GM18867 (cell line): ENCODE data around the gene CDHR1.
"Not testable (repeated sequence)": the region's sequence is repeated elsewhere in the genome, so short reads cannot be mapped to it uniquely, and the experiment has no call there.

Experiments used
- ATAC-seq: cut with Tn5 transposase; IDR thresholded peaks from one replicate; pipeline ENCODE4 v1.9.1; 2021; ENCODE audit warnings: mild to moderate bottlenecking, moderate library complexity; ENCODE audit not compliant: unreplicated experiment

CDHR1 gene

DNA sequence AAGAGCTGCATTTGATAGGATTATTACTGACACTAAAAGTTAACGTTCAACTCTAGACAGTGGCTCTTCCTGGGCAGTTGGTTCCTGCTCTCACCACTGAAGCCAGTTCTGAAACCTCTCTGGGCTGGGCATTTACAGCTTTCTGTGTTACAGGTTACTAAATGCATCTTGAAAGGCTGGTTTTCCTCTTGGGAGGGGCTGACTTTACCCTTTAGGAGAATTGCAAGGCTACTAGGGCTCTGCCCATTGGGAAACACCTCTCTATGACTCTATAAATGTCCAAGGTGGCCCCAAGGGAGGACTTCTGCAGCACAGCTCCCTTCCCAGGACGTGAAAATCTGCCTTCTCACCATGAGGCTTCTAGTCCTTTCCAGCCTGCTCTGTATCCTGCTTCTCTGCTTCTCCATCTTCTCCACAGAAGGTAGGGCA, 20.8 kb upstream of the CDHR1 start, which contains the start of gene GPR15LG:
TSS of gene GPR15LG (plus strand) at position 301 of the 429 bp plus-strand sequence. CDS start at position 352, 51 bp downstream.
- peak; percentile 32 for ATAC-seq

DNA sequence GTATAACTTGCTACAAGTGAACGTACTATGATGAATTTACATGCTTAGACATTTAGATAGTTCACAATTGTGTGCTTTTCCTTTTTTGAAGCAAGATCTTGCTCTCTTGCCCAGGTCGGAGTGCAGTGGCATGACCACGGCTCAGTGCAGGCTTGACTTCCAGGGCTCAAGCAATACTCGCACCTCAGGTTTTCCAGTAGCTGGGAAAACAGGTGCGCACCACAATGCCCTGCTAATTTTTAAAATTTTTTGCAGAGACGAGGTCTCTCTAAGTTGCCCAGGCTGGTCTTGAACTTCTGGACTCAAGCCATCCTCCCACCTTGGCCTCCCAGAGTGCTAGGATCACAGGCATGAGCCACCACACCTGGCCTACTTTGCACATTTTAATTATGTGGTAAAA, 18.9 kb upstream of the CDHR1 start:
- ATAC-seq, result no peak

DNA sequence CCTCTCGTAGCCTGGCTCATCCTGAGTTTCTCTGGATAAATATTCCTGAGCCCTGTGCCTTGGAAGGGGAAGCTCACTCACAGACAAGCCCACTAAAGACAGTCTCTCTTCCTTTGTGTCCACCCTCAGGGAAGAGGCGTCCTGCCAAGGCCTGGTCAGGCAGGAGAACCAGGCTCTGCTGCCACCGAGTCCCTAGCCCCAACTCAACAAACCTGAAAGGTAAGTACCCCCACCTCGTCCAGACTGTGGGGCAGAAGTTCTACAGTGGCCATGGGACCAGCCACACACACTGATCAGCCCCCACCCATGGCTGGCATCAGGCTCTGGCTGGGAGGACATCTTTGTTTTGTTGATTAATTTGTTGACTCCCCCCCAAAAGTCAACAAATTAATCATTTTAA, 18.0 kb upstream of the CDHR1 start:
- no peak for ATAC-seq

DNA sequence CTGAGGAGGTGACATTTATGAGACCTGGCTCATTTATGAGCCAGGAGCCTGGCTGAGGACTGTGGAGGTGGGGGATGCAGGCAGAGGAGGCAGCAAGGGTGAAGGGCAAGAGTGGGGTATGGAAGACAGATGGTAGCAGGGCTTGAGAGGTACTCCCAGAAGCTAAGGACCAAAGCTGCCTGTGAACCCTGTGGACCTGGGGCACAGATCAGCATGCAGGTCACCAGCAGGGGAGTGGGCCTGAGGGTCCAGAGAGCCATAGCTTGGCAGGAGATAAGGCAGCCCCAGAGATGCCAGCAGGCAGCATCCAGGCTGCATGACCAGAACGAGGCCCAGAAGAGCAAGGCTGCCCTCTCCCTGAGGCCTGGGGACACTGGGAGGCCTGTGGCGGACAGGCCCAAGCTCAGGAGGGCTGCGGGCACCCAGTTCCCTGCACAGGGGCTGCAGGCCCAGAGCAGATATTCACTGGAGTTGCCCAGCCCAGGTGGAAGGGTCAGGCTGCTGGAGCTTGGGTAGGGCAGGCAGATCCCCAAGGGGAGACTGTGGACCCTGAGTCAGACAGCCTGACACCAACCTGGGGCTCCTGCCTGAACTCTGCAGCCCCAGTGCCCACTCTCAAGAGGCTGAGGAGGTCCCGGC, 17.4 kb upstream of the CDHR1 start:
- ATAC-seq, result no peak

DNA sequence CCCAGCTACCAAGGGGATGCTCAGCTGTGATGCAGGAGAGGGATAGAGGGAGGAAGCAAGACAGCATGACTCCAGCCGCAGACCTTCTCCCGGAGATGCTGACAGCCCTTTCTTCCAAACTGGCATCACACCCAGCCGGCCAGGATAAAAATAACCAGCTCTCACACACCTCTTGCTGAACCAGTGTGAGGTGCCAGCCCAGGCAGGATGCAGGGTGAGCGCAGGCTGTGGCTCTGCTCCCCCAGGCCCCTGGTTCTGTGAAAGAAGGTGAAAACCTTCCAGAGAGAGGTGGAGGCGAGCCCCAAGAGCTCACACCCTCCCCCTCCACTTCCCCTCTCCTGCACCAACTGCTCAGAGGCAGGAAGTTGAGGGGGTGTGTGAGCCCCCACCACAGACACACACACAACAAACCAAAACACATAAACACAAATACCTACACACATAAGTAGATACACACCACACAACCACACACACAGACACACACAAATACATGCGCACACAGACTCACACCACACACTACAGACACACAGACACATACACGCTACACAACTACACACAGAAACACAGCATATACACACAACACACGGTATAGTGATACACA, 16.7 kb upstream of the CDHR1 start:
- ATAC-seq, result peak; percentile 50

DNA sequence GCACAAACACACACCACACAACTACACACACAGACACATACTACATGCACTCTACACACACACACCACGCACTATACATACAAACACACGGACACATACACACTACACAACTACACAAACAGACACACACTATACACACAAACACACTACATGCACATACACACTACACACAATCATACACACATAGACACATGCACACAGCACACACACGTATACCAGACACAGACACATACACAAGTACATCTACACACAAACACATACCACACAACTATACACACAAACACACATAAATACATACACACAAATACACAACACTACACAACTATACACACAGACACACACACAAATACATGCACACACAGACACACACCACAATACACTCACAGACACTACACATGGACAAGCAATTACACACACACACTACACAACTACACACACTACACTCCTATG, 16.2 kb upstream of the CDHR1 start:
- no peak for ATAC-seq

DNA sequence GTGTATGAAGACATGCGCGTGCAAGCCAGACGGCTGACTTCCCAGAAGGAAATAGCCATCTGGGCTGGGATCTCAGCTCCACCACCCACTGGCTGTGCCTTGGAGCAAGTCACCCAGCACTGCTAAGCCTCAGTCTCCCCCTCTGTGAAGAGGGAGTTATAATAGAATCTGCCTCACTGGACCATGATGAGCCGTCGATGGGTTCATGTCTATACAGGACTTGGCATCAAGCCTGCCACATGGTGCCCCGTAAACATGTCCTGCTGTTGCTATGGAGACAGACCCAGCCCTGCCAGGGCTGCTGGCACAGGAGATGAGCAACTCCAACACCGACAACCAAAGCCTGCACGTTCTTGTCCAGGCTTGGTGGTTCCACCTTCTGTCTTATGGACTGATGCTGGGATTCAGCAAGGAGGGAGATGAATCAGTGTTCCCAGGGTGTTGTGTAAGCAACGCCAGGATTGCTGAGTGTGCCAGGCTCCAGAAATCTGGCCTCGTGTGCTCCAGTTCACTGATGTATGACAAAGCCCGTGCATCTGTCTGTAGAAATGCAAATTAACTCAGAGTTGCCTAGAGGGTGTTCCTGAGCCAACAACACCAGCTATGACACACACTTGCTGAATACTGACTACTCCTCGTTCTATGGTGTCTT, 15.2 kb upstream of the CDHR1 start:
- ATAC-seq, result peak; percentile 95

DNA sequence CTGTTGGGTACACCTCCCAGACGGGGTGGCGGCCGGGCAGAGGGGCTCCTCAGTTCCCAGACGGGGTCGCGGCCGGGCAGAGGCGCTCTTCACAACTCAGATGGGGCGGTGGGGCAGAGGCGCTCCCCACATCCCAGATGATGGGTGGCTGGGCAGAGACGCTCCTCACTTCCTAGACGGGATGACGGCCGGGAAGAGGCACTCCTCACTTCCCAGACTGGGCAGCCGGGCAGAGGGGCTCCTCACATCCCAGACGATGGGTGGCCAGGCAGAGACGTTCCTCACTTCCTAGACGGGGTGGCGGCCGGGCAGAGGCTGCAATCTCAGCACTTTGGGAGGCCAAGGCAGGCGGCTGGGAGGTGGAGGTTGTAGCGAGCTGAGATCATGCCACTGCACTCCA, 14.0 kb upstream of the CDHR1 start:
- ATAC-seq, result not testable (repeated sequence)

DNA sequence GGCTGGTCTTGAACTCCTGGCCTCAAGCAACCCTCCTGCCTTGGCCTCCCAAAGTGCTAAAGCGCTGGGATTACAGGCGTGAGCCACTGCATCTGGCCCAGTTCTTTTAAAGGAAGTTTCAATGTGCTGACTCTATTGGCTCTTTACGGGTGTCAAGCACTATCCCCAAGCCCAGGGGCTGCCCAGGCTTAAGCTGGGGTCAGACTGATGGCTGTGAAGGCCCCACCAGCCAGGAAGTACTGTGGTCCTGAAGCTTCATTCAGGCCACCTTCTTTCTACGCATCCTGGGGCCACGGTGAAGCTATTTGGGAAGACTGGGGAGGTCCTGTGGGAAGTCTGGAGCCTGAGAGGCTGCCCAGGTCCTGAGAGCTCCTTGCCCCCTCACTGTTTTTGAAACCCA, 12.7 kb upstream of the CDHR1 start:
- no peak for ATAC-seq

DNA sequence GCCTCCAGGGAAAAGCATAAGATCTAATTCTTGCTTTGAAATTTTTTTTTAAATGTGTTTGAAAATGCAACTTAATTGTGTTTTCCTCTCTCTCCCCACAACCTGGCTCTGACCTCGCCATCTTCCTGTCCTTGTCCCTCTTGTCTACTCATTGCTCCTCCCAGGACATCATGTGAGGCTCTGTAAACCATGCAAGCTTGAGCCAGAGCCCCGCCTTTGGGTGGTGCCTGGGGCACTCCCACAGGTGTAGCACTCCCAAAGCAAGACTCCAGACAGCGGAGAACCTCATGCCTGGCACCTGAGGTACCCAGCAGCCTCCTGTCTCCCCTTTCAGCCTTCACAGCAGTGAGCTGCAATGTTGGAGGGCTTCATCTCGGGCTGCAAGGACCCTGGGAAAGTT, 9.8 kb upstream of the CDHR1 start:
- ATAC-seq, result no peak

DNA sequence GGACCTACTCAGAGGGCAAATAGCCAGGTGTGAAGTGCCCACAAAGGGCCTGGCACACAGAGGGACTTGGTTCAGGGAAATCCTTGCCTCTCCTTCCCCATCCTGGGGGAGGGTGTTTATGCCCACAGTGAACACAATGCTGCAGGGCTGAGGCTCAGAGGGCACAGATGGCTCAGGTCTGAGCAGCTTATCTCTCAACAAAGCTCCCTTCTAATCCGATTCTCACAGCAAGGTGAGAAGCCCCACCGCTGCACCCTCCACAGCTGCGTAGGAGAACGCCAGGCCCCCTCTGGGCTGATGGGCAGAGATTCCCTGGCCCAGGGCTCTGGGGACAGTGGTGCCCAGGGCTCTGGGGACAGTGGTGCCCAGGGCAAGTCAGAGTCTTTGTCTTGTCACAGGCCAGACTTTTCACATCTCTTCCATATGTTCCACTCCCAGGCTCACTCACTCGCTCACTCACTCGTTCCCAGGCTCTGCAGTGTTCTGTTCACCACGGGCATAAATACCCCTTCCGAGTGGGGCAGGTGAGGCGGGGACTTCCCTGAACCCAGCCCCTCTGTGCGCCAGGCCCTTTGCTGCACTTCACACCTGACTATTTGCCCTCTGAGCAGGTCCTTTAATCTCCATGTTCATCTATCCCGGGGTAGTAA, 8.7 kb upstream of the CDHR1 start:
- no peak for ATAC-seq

DNA sequence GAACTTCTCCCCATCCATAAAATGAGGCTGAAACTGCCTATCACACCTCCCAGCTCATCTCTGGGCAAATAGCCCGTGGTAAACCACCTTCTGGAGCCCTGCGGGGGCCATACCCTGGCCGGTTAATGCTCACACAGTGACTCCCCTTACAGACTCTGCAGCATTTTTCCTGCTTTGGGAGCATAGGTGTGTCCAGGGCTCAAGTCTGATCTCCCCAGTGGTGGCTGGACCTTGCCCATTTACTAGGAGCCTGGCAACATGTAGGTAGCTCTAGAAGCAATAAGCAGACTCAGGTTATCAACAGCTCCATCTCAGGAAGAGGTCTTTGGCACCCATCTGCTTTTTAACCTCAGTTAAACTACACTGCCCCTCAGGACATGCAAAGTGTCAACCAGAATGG, 5.5 kb upstream of the CDHR1 start:
- ATAC-seq, result no peak

DNA sequence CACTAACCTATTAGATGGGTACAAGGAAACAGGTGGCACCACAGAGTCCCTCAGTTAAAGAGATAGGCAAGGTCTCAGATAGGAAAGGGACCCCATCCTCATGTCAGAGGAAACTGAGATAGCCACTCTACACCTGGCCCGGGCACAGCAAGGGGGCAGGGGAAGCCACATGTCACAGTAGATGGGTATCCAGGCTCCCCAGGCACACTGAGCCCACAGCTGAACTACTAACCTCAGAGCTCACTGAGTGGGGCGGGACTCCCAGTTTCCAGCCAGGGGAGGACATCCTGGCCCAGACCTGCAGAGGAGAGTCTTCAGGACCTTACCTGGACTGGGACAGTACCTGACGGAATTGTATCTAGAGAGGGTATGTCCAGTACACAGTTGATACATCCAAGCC, 3.7 kb upstream of the CDHR1 start:
- ATAC-seq, result no peak

DNA sequence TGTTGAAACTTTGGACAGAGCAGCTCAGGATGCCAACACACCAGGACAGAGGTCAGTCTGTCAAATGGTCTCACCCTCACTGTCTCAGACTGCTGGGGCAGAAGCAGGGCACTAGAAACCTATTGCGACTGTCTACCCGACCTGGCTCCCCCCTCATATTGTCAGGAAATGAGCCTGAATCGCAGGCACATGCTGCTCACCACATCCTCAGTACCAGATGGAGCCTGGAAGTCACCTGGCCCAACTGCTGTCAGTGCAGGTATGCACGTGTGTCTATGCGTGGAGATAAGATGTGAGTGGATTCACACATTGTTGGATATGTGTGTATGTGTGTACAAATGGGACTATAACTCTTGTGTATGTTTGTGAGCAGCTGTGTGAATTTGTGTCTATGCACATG, 3.2 kb upstream of the CDHR1 start:
- no peak for ATAC-seq

DNA sequence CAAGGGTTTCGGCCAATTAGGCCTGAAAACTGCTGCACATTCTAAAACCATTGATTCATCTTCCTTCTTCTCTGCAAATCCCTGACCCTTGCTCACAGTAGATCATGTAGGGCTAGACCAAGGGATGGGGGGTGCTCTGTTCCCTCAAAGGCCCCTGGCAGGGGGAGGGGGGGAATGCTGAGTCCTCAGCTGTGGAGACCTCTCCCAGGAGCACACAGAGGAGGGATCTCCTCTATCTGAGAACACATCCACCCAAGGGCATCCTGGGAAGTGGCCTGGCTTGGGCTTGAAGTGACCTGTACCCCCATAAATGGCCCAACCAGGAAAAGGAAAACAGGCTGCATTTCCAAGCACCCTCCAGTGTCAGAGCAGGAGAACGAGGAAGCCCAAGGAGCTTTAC, 1.0 kb upstream of the CDHR1 start:
- ATAC-seq, result no peak

DNA sequence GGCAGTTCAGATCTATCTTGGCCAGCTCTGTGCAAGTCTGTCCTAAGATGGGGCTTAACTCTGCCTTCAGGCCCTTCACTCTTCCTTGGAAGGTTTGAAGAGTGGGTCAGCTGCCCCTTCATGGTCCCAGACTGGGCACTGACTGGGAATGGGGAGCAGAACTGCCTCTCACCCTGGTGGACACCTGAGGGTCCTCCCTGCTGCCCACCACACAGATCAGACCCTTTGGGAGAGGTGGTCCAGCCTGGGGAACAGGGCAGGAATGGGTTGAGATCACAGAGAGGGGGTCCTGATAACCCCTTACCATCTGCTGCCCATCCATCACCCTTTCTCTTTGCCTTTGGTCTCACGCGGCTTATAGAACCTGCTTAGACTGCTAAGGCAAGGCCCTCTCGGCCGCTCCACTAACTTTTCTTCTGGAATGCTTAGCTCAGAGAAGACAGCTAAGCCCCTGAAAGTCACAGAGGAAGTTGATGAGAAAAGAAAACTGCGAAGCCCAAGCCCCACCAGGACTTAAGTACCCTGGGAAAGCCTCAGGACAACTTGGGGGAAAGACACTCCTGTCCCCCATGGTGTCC, 402 bp upstream of the CDHR1 start:
- no peak for ATAC-seq

DNA sequence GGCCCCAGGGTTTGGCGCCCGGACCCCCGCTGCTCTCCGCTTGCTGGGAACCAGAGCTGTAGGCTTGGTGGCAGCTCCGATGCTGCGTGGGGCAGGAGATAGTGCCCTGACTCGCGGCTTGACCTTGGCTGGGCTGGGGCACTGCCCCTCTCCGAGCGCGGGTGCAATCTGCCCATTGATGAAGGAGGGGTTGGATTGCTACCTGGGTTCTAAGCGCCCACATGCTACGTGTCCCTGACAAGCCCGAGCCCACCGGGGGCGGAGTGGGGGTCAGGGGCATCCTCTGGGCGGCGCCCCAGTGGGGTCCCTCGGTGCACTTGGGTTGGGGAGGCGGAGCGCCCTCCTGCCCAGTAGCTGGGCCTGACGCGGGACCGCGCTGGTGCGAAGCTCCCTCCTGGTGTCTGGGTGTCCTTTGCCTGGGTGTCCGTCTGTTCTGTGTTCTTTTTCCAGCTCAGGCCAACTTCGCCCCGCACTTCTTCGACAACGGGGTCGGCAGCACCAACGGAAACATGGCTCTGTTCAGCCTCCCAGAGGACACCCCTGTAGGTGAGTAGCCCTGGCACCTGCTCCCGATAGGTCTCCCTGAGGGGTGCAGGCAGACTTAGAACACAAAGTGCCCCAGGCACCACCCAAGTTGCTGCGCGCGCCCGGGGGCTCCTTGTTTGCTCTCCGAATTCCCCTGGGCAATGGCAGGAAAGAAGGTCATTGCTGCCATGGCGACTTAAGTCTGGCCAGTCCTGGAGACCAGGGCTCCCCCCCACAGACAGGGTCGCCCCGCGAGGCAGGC, 900 bp downstream of the CDHR1 start:
- no peak for ATAC-seq

DNA sequence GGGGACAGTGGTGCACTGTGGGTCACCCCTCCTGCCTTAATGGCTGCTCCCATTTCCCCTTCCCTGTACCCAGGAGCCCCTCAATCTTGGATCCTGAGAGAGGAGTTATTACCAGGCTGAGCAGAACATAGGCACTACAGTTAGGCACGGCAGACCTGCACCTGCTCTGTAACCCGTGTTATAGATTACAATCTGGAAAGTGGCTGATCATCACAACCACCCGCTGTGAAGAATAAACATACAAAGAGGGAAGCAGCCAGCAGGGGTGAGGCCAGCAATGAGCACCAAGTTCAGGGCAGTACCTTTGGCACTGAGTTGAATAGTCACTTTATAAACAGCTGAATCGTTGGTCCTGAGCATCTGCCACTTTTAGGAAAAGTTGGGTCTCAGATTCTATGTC, 1.7 kb downstream of the CDHR1 start:
- ATAC-seq, result no peak

DNA sequence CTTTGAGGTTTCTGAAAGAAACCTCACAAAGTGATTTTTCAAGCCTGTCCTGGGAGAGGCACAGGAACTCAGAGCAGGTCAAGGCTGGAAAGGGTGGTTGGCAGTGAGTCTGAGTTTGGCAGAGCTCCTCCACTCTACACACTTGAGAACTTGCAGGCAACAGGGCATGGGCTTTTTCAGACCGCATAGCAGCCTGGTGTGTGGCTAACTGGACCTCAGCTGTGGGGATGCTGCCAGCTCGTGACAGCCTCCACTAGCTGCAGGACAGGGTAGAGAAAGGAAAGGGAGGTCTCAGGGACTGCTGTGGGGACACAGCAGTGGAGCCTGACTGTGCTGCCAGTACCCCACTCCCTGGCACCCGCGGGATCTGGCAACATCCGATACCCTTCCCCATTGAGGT, 2.6 kb downstream of the CDHR1 start:
- ATAC-seq, result no peak

DNA sequence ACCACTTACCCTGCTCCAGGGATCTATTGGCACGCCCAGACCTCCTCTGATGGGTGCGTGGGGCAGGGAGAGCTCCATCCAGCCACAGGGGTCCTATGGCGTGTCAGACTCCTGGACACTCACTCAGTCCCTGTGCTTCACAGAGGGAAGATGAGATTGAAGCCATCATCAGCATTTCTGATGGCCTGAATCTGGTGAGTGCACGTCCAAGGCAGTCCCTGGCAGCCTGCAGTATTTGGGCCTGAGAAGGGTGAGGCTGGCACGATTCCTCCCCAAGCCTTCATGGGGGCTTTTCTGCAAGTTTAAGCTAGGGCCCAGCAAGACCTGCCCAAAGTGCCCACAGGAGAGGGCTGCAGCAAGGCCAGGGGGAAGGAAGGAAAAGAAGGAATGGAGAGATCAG, 3.3 kb downstream of the CDHR1 start:
- no peak for ATAC-seq
